Neural progenitor cell (in vitro differentiated cells): ENCODE measurements around the gene NFE2L3.

Experiments
- CTCF ChIP-seq: fragments of 200-600 bp; sonication (generic); IDR thresholded peaks from 2 replicates; pipeline ENCODE4 v1.5.1; 2017; ENCODE audit warnings: antibody characterized with exemption, mild to moderate bottlenecking
- EZH2 ChIP-seq: fragments of 200-600 bp; sonication (generic); IDR thresholded peaks from 2 replicates; pipeline ENCODE4 v1.6.1; 2017; ENCODE audit warnings: antibody characterized with exemption, mild to moderate bottlenecking, moderate library complexity

GRCh38 chr7:26115650-26116049, 36.3 kb upstream of the NFE2L3 start:
- TF ChIP-seq CTCF (no peak), EZH2 (no peak)
